RPMI8226 (cell line): ENCODE results near the gene AKAP13.
A peak's percentile ranks its signal among the peaks of the same experiment; 100 is the strongest.
"Not testable (repeated sequence)": the region's sequence is repeated elsewhere in the genome, so short reads cannot be mapped to it uniquely, and the experiment has no call there.

ENCODE experiments used
- DNase-seq: peaks from one replicate; pipeline ENCODE4 v3.0.0-alpha.2; 2015

AKAP13 gene

GRCh38 chr15:85412956-85413854 is 32.8 kb downstream of the AKAP13 start:
- peak; percentile 83 for DNase-seq

GRCh38 chr15:85414037-85414436 is 33.6 kb downstream of the AKAP13 start:
- no peak for DNase-seq

- no peak for DNase-seq
These were observed 34.1 kb downstream of the AKAP13 start for GRCh38 chr15:85414495-85414894.

- DNase-seq = no peak
These were observed 34.6 kb downstream of the AKAP13 start for GRCh38 chr15:85414991-85415390.

- no peak for DNase-seq
These were observed 35.4 kb downstream of the AKAP13 start for GRCh38 chr15:85415783-85416182.

GRCh38 chr15:85417276-85417675 is 36.9 kb downstream of the AKAP13 start:
- no peak for DNase-seq

GRCh38 chr15:85419161-85419560 is 38.8 kb downstream of the AKAP13 start:
- no peak for DNase-seq

- DNase-seq = no peak
These were observed 40.9 kb downstream of the AKAP13 start for GRCh38 chr15:85421116-85421925.

GRCh38 chr15:85422607-85423006 is 42.2 kb downstream of the AKAP13 start:
- no peak for DNase-seq

GRCh38 chr15:85423256-85423655 is 42.9 kb downstream of the AKAP13 start:
- no peak for DNase-seq

- DNase-seq = no peak
These were observed 43.8 kb downstream of the AKAP13 start for GRCh38 chr15:85424154-85424553.

- DNase-seq = no peak
These were observed 46.1 kb downstream of the AKAP13 start for GRCh38 chr15:85426481-85426880.

- DNase-seq = no peak
These were observed 47.1 kb downstream of the AKAP13 start for GRCh38 chr15:85427286-85428028.

GRCh38 chr15:85429522-85429921 is 49.1 kb downstream of the AKAP13 start:
- DNase-seq = no peak

- no peak for DNase-seq
These were observed 50.2 kb downstream of the AKAP13 start for GRCh38 chr15:85430406-85431204.

- DNase-seq = no peak
These were observed 59.6 kb downstream of the AKAP13 start for GRCh38 chr15:85439996-85440395.

- no peak for DNase-seq
These were observed 60.0 kb downstream of the AKAP13 start for GRCh38 chr15:85440451-85440850.

GRCh38 chr15:85441854-85442253 is 61.5 kb downstream of the AKAP13 start:
- DNase-seq = not testable (repeated sequence)

GRCh38 chr15:85443046-85443445 is 62.6 kb downstream of the AKAP13 start:
- no peak for DNase-seq

- no peak for DNase-seq
These were observed 63.2 kb downstream of the AKAP13 start for GRCh38 chr15:85443593-85444087.

GRCh38 chr15:85444122-85444745 is 63.8 kb downstream of the AKAP13 start:
- DNase-seq = no peak

GRCh38 chr15:85445361-85445760 is 65.0 kb downstream of the AKAP13 start:
- DNase-seq = no peak
